ENCODE data around the gene NRP1. TPM values are rescaled to one million over a fixed set of nuclear protein-coding genes. Genes with fewer than 3 reads are reported as not detected.

Gene NRP1
- total and polyA plus RNA-seq, 2 of the 8 experiments (the other 6 are each of a cell fraction or from before 2014, with no cell fraction given), result 1.2 to 2.1 TPM

GRCh38 chr10:33314811-33315561 lies 19.5 kb downstream of the NRP1 start:
- TF ChIP-seq SP4 (IDR thresholded peaks at IDR 0.05; ENCODE audit: low read length), result no peak
- TF ChIP-seq NRF1 (IDR thresholded peaks at IDR 0.05; ENCODE audit: low read depth, low read length), result no peak
- no peak for TF ChIP-seq E2F6 (IDR thresholded peaks at IDR 0.05)
- TF ChIP-seq TAF1 (IDR thresholded peaks at IDR 0.05; ENCODE audit: low read depth, low read length), result no peak
- TF ChIP-seq CHD2 (IDR thresholded peaks at IDR 0.05; ENCODE audit: low read length), result no peak
- no peak for TF ChIP-seq KDM4A (IDR thresholded peaks at IDR 0.05; ENCODE audit: low read depth, low read length, severe bottlenecking)
- TF ChIP-seq RAD21 (IDR thresholded peaks at IDR 0.05 in 1 of 2, conservative IDR thresholded peaks at IDR 0.05 in 1 of 2; ENCODE audit: low read depth in 2 of 2, low read length in 2 of 2), result no peak
- ChIA-PET CTCF (ENCODE audit: partially characterized antibody) (interaction anchor here (1.2 to 2.5 kb wide), 2 partner anchors 9 to 13 kb away, joined by 3 to 8 read pairs; no protein-coding TSS in a partner anchor), POLR2A (ENCODE audit: partially characterized antibody) (no interaction called here)
- Histone ChIP-seq H3K18ac (ENCODE audit: extremely low read depth, low read length) (no peak overlapping the region), H2BK20ac (ENCODE audit: low read length) (no peak overlapping the region), H3K9me3 (ENCODE audit: insufficient read depth in 2 of 2, low read depth in 1 of 2, low read length in 1 of 2) (peaks cover 0 to 2% of the 10 kb centered on the region in 2 experiments; a peak in 1 of 4 replicates), H3K9ac (replicated peaks in 1 of 4; ENCODE audit: extremely low read depth in 1 of 4, low read depth in 3 of 4, low read length in 3 of 4) (no peak overlapping the region), H3K56ac (replicated peaks; ENCODE audit: insufficient read length, low read depth, low read length) (no peak overlapping the region), H3K79me1 (ENCODE audit: low read depth, low read length) (no peaks in the 10 kb centered on the region), H4K8ac (ENCODE audit: extremely low read depth, insufficient read depth, low read length) (no peak overlapping the region), H2BK120ac (replicated peaks; ENCODE audit: low read depth, low read length) (no peak overlapping the region), H4K5ac (ENCODE audit: insufficient read length, low read depth, low read length) (no peak overlapping the region), H3K14ac (ENCODE audit: insufficient read length) (no peak overlapping the region), H2BK12ac (ENCODE audit: low read depth, low read length) (no peak overlapping the region), H3K27me3 (replicated peaks in 1 of 4; ENCODE audit: control insufficient read depth in 3 of 4, extremely low read depth in 1 of 4, insufficient read depth in 3 of 4, low read length in 3 of 4) (no peaks in the 10 kb centered on the region), H2BK15ac (ENCODE audit: low read length) (no peak overlapping the region), H4K91ac (replicated peaks; ENCODE audit: insufficient read length, low read length) (no peak overlapping the region), H3K23ac (ENCODE audit: insufficient read length) (no peak overlapping the region), H4K20me1 (replicated peaks in 1 of 2; ENCODE audit: control insufficient read depth in 1 of 2, insufficient read depth in 2 of 2, low read length in 2 of 2) (no peaks in the 10 kb centered on the region), H2AFZ (ENCODE audit: low read length) (no peak overlapping the region), H3K4me1 (replicated peaks in 1 of 4; ENCODE audit: control insufficient read depth in 3 of 4, insufficient read depth in 4 of 4, low read length in 3 of 4) (no peaks in the 10 kb centered on the region; a peak in 1 of 7 replicates), H3K36me3 (ENCODE audit: control insufficient read depth in 2 of 4, insufficient read depth in 4 of 4, low read length in 3 of 4) (no peaks in the 10 kb centered on the region), H3K27ac (ENCODE audit: low read depth, low read length) (no peak overlapping the region), H3K79me2 (ENCODE audit: control insufficient read depth in 1 of 2, insufficient read depth in 2 of 2, low read length in 2 of 2) (no peaks in the 10 kb centered on the region), H3K4me3 (ENCODE audit: extremely low read depth in 1 of 4, insufficient read depth in 2 of 4, low read depth in 3 of 4, low read length in 4 of 4) (no peak overlapping the region), H3K4ac (replicated peaks; ENCODE audit: insufficient read length, low read depth, low read length) (no peak overlapping the region), H2BK5ac (ENCODE audit: low read depth, low read length) (no peak overlapping the region), H3K23me2 (ENCODE audit: low read depth, low read length) (no peaks in the 10 kb centered on the region), H2AK5ac (ENCODE audit: low read depth, low read length) (no peak overlapping the region), H3K4me2 (ENCODE audit: insufficient read depth in 1 of 2, low read depth in 2 of 2, low read length in 2 of 2) (no peak overlapping the region)
- no peak for FAIRE-seq
- WGBS, 2 experiments (ENCODE audit: extremely low coverage in 1 of 2, insufficient coverage in 1 of 2, insufficient read length in 1 of 2, insufficient replicate concordance in 2 of 2, low coverage in 1 of 2, low lambda C conversion rate in 2 of 2, missing lambda C conversion rate in 1 of 2), result 92% methylated on average over 5 of the region's 5 CpGs; no CpG with 5 or more reads in 1 of the 2 experiments
- DNase-seq (ENCODE audit: low read depth in 1 of 2, low spot score in 2 of 2), result no peak
